SJSA1 (cell line): ENCODE measurements around the gene ADAMTS9. TPM values are rescaled to one million over a fixed set of nuclear protein-coding genes. Genes with fewer than 3 reads are reported as not detected.
"Not testable (repeated sequence)": the region's sequence is repeated elsewhere in the genome, so short reads cannot be mapped to it uniquely, and the experiment has no call there.

Source experiments
- DNase-seq, 2 experiments: peaks; one replicate each; pipeline ENCODE4 v3.0.0-alpha.2; 2015 to 2020; ENCODE audit warnings: low spot score in 2 of 2, low read depth in 1 of 2
- H3K27ac ChIP-seq: fragments of 250-450 bp; sonication (Bioruptor Pico); 2 replicates; pipeline ENCODE4 v1.5.1; 2020; ENCODE audit warnings: mild to moderate bottlenecking, moderate library complexity
- H3K27me3 ChIP-seq: fragments of 250-450 bp; sonication (Bioruptor Pico); replicated peaks from 2 replicates; pipeline ENCODE4 v1.5.1; 2020; ENCODE audit warnings: mild to moderate bottlenecking, moderate library complexity
- H3K36me3 ChIP-seq: fragments of 250-450 bp; sonication (Bioruptor Pico); 2 replicates; pipeline ENCODE4 v1.5.1; 2020; ENCODE audit warnings: mild to moderate bottlenecking
- H3K4me1 ChIP-seq: fragments of 250-450 bp; sonication (Bioruptor Pico); replicated peaks from 2 replicates; pipeline ENCODE4 v1.6.1; 2021; ENCODE audit warnings: mild to moderate bottlenecking
- H3K4me3 ChIP-seq: fragments of 250-450 bp; sonication (Bioruptor Pico); 2 replicates; pipeline ENCODE4 v1.5.1; 2020; ENCODE audit warnings: mild to moderate bottlenecking
- H3K9me3 ChIP-seq: fragments of 250-450 bp; sonication (Bioruptor Pico); replicated peaks from 2 replicates; pipeline ENCODE4 v1.5.1; 2020; ENCODE audit warnings: mild to moderate bottlenecking
- total RNA-seq: library from RNA; depleted of rRNA; stranded (reverse); fragments of >200 nt; shearing (Covaris generic); gene quantifications from 2 replicates; pipeline ENCODE4 v1.2.3, GENCODE V29; 2014

Gene ADAMTS9
- total RNA-seq, 1 experiment from 2014 or later, result 5.6 TPM

GRCh38 chr3:64556046-64556445 lies 131.8 kb downstream of the ADAMTS9 start:
- H3K36me3 ChIP-seq, result no peaks in the 10 kb centered on the region
- DNase-seq, result no peak
- H3K27ac ChIP-seq, result no peak overlapping the region
- H3K4me3 ChIP-seq, result no peak overlapping the region
- no peaks in the 10 kb centered on the region for H3K27me3 ChIP-seq
- no peaks in the 10 kb centered on the region for H3K9me3 ChIP-seq
- H3K4me1 ChIP-seq, result no peaks in the 10 kb centered on the region; the same call in 1 of the 2 replicates

DNA sequence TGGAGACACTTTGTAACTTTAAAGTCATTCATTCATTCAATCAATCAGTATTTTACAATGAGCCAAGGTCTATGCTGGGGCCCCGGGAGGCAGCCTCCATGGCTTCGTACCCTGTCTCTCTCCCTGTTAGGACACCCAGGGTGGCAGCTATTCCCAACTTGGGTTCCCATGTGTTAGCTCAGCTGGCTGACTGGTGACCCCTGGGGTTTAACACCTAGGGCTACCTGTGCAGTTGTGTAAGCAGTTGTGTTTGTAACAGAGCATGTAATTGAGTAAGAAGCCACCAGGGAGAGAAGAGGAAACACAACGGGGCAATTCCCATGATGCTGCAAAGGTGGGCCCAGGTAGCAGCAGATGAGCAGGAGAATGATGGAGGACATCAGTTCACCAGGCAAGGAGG lies 132.4 kb downstream of the ADAMTS9 start:
- Histone ChIP-seq H3K27me3 (no peaks in the 10 kb centered on the region), H3K27ac (no peak overlapping the region), H3K36me3 (no peaks in the 10 kb centered on the region), H3K4me3 (no peak overlapping the region), H3K4me1 (no peaks in the 10 kb centered on the region; the same call in 1 of the 2 replicates), H3K9me3 (no peaks in the 10 kb centered on the region)
- no peak for DNase-seq

DNA sequence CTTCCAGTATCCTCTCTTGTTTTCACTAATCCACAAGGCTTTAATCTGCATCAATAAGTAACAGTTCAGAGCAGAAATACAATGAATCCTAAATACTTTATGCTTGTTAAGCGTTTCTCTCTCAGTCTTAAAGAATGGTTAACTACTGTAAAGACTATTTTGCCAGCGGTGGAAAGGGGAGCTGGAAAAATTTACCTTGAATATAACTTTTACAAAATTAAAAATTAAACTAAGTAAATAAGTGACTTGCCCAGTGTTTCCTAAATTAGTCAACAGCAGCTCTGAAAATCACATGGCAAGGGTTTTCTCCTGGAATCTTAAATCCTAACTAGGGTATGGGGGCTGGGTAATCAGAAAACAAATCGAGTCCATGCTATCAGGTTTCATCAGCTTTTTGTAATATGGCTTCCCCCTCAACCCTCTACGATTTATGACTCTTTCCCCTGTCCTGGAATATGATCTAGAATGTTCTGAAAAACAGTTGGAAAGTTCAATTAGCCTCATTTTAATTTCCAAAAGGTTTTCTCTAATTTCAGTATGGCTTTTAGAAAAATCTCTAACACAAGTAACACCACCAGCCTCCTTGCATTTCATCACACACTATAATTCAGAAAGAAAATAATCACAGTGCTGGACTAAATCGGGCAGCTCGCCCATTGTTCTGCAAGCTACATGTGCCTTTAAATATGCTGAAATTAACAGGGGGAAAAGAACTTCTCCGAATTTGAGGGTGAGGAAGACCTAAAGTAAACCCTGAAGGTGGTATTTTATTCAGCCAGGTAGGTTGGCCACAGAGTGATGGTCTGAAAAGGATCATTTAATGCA lies 133.5 kb downstream of the ADAMTS9 start:
- Histone ChIP-seq H3K9me3 (no peaks in the 10 kb centered on the region), H3K27ac (no peak overlapping the region), H3K36me3 (no peaks in the 10 kb centered on the region), H3K27me3 (no peaks in the 10 kb centered on the region), H3K4me1 (no peaks in the 10 kb centered on the region; the same call in 1 of the 2 replicates), H3K4me3 (no peak overlapping the region)
- DNase-seq, result no peak

- H3K27ac ChIP-seq, result no peak overlapping the region
- H3K4me3 ChIP-seq, result no peak overlapping the region
- no peaks in the 10 kb centered on the region; the same call in 1 of the 2 replicates for H3K4me1 ChIP-seq
- no peaks in the 10 kb centered on the region for H3K36me3 ChIP-seq
- no peaks in the 10 kb centered on the region for H3K9me3 ChIP-seq
- no peaks in the 10 kb centered on the region for H3K27me3 ChIP-seq
- no peak for DNase-seq
These were observed 134.8 kb downstream of the ADAMTS9 start for GRCh38 chr3:64552966-64553365.

DNA sequence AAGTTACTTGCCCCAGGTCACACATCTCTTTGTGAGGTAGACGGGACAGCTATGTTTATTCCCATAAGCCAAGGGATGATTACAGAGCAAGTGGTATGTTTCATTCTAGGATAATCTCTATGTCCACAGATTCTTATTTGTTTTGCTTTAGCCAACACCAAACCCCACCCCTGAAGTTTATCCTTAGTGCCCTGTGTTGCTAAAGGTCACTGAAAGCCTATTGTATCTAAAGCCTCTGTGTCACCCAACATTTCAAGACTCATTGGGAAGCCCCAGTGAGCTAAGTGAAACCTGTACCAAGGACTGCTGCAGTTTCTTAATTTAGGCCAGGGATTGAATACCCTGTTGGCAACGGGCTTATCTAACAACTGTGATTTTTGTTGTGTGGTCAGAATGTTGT lies 135.6 kb downstream of the ADAMTS9 start:
- H3K9me3 ChIP-seq, result no peaks in the 10 kb centered on the region
- no peaks in the 10 kb centered on the region for H3K36me3 ChIP-seq
- peak in 1 of 2 experiments; percentile 12 for DNase-seq
- H3K4me3 ChIP-seq, result no peak overlapping the region
- no peaks in the 10 kb centered on the region; the same call in 1 of the 2 replicates for H3K4me1 ChIP-seq
- no peaks in the 10 kb centered on the region for H3K27me3 ChIP-seq
- H3K27ac ChIP-seq, result no peak overlapping the region

DNA sequence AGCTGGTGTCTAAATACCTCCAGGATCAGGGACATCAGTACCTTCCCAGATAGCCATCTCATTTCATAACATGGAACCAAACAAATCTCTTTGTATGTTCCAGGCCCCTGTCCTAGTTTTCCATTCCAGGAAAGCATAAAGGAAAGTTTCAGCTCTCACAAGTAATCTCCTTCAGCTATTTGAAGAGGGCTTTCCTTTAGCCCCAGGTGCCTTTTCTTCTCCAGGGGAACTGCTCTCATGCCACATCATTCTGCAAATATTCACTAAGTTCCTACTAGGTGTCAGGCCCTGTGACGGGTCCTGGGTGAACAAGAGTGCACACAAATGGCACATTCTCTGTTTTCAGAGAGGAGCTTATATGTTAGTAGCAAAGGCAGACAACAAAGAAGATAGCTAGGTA lies 136.1 kb downstream of the ADAMTS9 start:
- no peak overlapping the region for H3K27ac ChIP-seq
- H3K36me3 ChIP-seq, result no peaks in the 10 kb centered on the region
- no peaks in the 10 kb centered on the region for H3K9me3 ChIP-seq
- H3K27me3 ChIP-seq, result no peaks in the 10 kb centered on the region
- no peak overlapping the region for H3K4me3 ChIP-seq
- DNase-seq, result no peak
- no peaks in the 10 kb centered on the region; the same call in 1 of the 2 replicates for H3K4me1 ChIP-seq

- Histone ChIP-seq H3K27me3 (no peaks in the 10 kb centered on the region), H3K27ac (no peak overlapping the region), H3K36me3 (no peaks in the 10 kb centered on the region), H3K4me3 (no peak overlapping the region), H3K9me3 (no peaks in the 10 kb centered on the region), H3K4me1 (no peaks in the 10 kb centered on the region; the same call in 1 of the 2 replicates)
- no peak for DNase-seq
These were observed 137.1 kb downstream of the ADAMTS9 start for GRCh38 chr3:64550745-64551144.

DNA sequence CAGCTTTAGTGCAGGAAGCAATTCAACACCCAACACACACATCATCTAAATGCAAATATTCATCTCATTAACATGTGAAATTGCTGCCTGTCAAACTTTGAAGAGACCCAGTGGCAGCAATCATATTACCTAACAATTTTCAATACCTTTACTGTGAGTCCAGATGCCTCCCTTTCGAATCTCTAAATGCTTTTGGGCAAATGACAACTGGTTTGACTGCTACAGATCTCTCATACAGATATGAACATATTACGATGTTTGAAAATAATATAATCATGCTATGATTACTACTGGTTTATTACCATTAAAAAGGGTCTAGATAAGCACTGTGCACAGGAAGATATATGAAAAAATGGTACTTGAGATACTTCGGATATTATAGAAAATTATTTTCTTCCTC lies 137.9 kb downstream of the ADAMTS9 start:
- no peaks in the 10 kb centered on the region; the same call in 1 of the 2 replicates for H3K4me1 ChIP-seq
- H3K27ac ChIP-seq, result no peak overlapping the region
- no peak for DNase-seq
- H3K36me3 ChIP-seq, result no peaks in the 10 kb centered on the region
- no peaks in the 10 kb centered on the region for H3K27me3 ChIP-seq
- H3K4me3 ChIP-seq, result no peak overlapping the region
- no peaks in the 10 kb centered on the region for H3K9me3 ChIP-seq

DNA sequence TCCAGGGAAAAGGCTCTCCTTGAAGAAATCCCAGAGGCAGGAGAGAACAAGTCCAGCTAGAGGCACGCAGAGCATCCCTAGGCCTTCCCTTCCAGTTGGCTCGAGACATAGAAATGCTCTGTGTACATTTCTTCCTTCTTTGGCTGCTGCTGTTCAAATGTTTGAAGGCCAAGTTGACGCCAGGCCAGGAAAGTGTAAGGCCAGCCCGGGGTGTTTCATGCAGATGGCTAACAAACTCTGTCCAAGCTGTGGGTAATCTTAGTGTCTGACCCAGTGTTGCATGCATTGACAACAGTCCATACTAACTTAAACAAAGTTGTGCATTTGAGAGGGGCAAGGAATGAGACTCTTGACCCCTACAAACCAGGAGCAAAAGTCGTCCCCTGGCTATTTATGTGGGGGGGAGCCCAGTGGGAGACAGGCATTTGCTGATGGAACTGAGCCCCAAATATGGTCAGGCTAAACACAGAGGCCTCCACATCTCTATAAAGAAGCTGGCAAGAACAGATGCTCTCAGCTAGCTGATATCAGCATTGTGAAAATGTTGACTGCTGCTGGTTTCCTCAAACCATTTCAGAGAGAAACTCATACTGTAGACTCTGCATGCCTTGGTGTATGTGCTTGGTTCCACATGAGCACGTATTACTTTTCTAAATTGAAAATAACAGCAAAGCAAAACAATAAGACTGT lies 139.5 kb downstream of the ADAMTS9 start:
- Histone ChIP-seq H3K4me3 (no peak overlapping the region), H3K27me3 (no peaks in the 10 kb centered on the region), H3K4me1 (no peaks in the 10 kb centered on the region; the same call in 1 of the 2 replicates), H3K9me3 (no peaks in the 10 kb centered on the region), H3K27ac (no peak overlapping the region), H3K36me3 (no peaks in the 10 kb centered on the region)
- DNase-seq, result no peak

DNA sequence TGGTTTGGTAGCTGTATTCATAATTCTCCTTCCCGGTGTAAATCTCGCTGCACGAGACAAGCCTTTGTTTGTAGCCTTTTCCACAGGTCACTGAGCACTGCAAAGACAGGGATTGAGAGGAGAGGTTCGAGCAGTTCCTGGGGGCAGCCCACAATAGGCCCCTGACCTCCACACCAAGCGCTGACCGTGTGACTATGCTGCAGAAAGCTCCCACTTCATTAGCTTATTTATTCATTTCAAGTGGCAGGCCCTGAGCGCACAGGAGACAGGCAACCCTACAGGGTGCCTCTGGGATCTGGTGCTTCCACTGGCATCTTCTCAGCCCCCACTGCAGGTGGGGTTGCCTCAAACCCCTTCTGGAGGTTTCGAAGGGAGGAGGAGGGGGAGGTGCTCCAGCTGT lies 140.9 kb downstream of the ADAMTS9 start:
- no peaks in the 10 kb centered on the region for H3K36me3 ChIP-seq
- H3K4me3 ChIP-seq, result no peak overlapping the region
- H3K27ac ChIP-seq, result no peak overlapping the region
- no peaks in the 10 kb centered on the region for H3K27me3 ChIP-seq
- H3K9me3 ChIP-seq, result no peaks in the 10 kb centered on the region
- no peaks in the 10 kb centered on the region; the same call in 1 of the 2 replicates for H3K4me1 ChIP-seq
- DNase-seq, result no peak

DNA sequence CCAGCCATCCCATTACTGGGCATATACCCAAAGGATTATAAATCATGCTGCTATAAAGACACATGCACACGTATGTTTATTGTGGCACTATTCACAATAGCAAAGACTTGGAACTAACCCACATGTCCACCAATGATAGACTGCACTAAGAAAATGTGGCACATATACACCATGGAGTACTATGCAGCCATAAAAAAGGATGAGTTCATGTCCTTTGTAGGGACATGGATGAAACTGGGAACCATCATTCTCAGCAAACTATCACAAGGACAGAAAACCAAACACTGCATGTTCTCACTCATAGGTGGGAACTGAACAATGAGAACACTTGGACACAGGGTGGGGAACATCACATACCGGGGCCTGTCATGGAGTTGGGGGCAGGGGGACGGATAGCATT lies 142.6 kb downstream of the ADAMTS9 start:
- H3K4me1 ChIP-seq, H3K9me3 ChIP-seq, H3K27me3 ChIP-seq, H3K4me3 ChIP-seq, H3K36me3 ChIP-seq, DNase-seq, H3K27ac ChIP-seq: not testable (repeated sequence)

DNA sequence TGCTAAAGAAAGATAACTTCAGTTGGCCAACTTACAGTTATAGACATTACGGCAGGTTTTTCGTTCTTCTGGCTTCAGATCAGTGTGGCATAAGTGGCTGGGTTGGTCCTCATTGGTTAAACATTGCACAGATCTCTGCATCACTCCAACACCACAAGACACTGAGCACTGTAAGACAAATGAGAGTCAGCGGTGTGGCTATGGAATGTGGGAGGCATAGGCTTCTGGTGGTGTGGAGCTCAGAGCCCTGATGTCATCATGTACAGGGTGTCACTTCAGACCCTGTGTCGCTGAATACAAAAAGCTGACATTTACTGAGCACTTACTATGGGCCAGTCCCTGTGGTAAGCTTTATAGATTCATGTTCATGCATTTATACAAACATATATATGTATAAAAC lies 146.0 kb downstream of the ADAMTS9 start:
- Histone ChIP-seq H3K4me1 (no peaks in the 10 kb centered on the region), H3K27me3 (no peaks in the 10 kb centered on the region), H3K36me3 (no peaks in the 10 kb centered on the region), H3K4me3 (no peak overlapping the region), H3K9me3 (no peaks in the 10 kb centered on the region), H3K27ac (no peak overlapping the region)
- DNase-seq, result no peak

- Histone ChIP-seq H3K27me3 (no peaks in the 10 kb centered on the region), H3K27ac (no peak overlapping the region), H3K4me1 (no peaks in the 10 kb centered on the region), H3K9me3 (no peaks in the 10 kb centered on the region), H3K4me3 (no peak overlapping the region), H3K36me3 (no peaks in the 10 kb centered on the region)
- DNase-seq, result no peak
These were observed 148.2 kb downstream of the ADAMTS9 start for GRCh38 chr3:64539451-64540196.

GRCh38 chr3:64536166-64536565 lies 151.6 kb downstream of the ADAMTS9 start:
- DNase-seq, result no peak
- Histone ChIP-seq H3K4me1 (peaks cover 4% of the 10 kb centered on the region; the same call in 1 of the 2 replicates), H3K27ac (no peak overlapping the region), H3K36me3 (no peaks in the 10 kb centered on the region), H3K9me3 (no peaks in the 10 kb centered on the region), H3K4me3 (no peak overlapping the region), H3K27me3 (no peaks in the 10 kb centered on the region)
